Measurements from ENCODE around the gene FLOT1.
A peak's percentile ranks its signal among the peaks of the same experiment; 100 is the strongest.

Gene FLOT1

GRCh38 chr6:30742316-30743098, at the start of gene FLOT1:
Gene FLOT1, minus strand, starts transcription at chr6:30742687. Its CDS starts 498 bp downstream, at chr6:30742189.
- DNase-seq: peak; percentile 98

GRCh38 chr6:30790724-30791383, 48.4 kb upstream of the FLOT1 start:
- DNase-seq: no peak

- no peak for DNase-seq
Measured at GRCh38 chr6:30789606-30790005, 47.1 kb upstream of the FLOT1 start.

- peak; percentile 85 for DNase-seq
Measured at GRCh38 chr6:30787954-30788353, 45.5 kb upstream of the FLOT1 start.

GRCh38 chr6:30782425-30783014, 40.0 kb upstream of the FLOT1 start:
- no peak for DNase-seq

GRCh38 chr6:30781743-30782424, 39.4 kb upstream of the FLOT1 start:
- DNase-seq: peak; percentile 84

- DNase-seq: no peak
Measured at GRCh38 chr6:30781395-30781742, 38.9 kb upstream of the FLOT1 start.

- no peak for DNase-seq
Measured at GRCh38 chr6:30780642-30780920, 38.1 kb upstream of the FLOT1 start.

GRCh38 chr6:30779850-30780641, 37.6 kb upstream of the FLOT1 start:
- no peak for DNase-seq

GRCh38 chr6:30778001-30778635, 35.6 kb upstream of the FLOT1 start:
- no peak for DNase-seq

- DNase-seq: no peak
Measured at GRCh38 chr6:30777155-30777485, 34.6 kb upstream of the FLOT1 start.

- DNase-seq: no peak
Measured at GRCh38 chr6:30776390-30777154, 34.1 kb upstream of the FLOT1 start.

- no peak for DNase-seq
Measured at GRCh38 chr6:30775104-30775503, 32.6 kb upstream of the FLOT1 start.

GRCh38 chr6:30774701-30775100, 32.2 kb upstream of the FLOT1 start:
- no peak for DNase-seq

GRCh38 chr6:30770592-30770991, 28.1 kb upstream of the FLOT1 start:
- no peak for DNase-seq

GRCh38 chr6:30769853-30770524, 27.5 kb upstream of the FLOT1 start:
- DNase-seq: no peak

GRCh38 chr6:30769088-30769852, 26.8 kb upstream of the FLOT1 start:
- peak; percentile 83 for DNase-seq

GRCh38 chr6:30768634-30769087, 26.2 kb upstream of the FLOT1 start:
- no peak for DNase-seq

- DNase-seq: no peak
Measured at GRCh38 chr6:30767944-30768301, 25.4 kb upstream of the FLOT1 start.

- DNase-seq: peak; percentile 31
Measured at GRCh38 chr6:30767158-30767943, 24.9 kb upstream of the FLOT1 start.

Data from hematopoietic multipotent progenitor cell treated with erythropoietin and hydrocortisone succinate and interleukin-3 and kit ligand, for 4 days (in vitro differentiated cells).